VCaP (cell line): ENCODE measurements around the gene DCDC2C.

ENCODE experiments used
- H3K27ac ChIP-seq: fragments of 450-650 bp; 2 replicates; pipeline ENCODE4 v1.5.1; 2017
- TF ChIP-seq, protein P1 (sequence below): fragments of 450-650 bp; conservative IDR thresholded peaks from 2 replicates; pipeline ENCODE4 v1.5.1; 2017; ENCODE audit warnings: mild to moderate bottlenecking, moderate library complexity

DCDC2C gene

DNA sequence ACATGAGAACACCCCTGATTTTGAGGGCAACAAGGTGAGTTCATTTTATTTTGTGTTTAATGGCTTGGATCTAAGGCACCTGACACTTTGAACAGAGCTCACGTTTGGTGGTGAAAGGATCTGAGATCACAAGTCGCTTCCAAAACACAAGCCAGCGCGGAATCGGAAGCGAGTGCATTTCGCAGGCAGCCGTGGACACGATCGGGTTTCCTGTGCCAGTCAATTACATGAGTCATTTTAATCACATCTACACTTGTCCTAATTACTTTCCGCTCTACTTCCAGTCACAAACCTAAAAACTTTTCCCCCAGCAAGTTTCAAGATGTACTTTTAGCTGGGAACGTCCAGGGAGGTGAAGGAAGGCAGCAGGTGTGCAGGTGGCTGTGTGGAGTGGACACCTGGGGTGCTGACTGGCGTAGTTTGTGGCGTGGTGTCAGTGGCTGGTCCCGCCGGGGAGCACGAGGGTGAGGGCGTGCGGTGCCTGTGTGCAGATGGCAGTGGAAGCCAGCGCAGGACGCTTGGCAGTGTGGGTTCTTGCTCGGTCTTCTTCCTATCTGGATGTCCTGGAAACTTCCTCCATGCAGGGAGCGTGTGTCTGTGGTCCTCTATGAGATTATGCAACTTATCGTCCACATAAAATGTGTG is 75.6 kb downstream of the DCDC2C start:
- TF ChIP-seq, protein P1, sequence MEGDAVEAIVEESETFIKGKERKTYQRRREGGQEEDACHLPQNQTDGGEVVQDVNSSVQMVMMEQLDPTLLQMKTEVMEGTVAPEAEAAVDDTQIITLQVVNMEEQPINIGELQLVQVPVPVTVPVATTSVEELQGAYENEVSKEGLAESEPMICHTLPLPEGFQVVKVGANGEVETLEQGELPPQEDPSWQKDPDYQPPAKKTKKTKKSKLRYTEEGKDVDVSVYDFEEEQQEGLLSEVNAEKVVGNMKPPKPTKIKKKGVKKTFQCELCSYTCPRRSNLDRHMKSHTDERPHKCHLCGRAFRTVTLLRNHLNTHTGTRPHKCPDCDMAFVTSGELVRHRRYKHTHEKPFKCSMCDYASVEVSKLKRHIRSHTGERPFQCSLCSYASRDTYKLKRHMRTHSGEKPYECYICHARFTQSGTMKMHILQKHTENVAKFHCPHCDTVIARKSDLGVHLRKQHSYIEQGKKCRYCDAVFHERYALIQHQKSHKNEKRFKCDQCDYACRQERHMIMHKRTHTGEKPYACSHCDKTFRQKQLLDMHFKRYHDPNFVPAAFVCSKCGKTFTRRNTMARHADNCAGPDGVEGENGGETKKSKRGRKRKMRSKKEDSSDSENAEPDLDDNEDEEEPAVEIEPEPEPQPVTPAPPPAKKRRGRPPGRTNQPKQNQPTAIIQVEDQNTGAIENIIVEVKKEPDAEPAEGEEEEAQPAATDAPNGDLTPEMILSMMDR = no peak
- peak overlapping the region; percentile 38 for H3K27ac ChIP-seq

DNA sequence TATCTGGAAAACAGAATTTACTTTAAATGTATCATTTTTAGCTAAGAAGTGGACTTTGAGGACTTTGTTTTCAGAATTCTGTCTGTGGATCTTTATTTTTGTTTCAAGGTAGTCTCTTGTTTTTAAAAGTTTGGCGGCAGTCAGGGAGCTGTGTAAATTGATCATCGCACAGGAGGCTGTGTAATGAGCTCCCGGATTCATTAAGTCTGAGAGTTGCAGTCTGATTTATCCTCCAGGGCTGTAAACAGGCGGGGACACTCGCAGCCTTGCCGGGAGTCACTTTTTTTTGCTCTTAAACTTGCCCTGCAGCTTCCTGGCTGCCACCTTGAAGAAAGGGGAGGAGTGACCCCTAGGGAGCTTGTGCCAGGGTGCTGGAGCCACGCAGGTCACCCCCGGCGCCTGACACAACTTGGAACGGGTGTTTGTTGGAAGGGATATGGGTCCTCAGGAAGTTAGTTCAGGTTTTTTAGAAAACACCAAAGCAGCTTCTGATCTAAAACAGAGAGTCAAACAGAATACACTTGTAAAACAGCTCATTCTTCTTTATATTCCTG is 76.2 kb downstream of the DCDC2C start:
- TF ChIP-seq, protein P1 = no peak
- H3K27ac ChIP-seq = peak overlapping the region; percentile 38

DNA sequence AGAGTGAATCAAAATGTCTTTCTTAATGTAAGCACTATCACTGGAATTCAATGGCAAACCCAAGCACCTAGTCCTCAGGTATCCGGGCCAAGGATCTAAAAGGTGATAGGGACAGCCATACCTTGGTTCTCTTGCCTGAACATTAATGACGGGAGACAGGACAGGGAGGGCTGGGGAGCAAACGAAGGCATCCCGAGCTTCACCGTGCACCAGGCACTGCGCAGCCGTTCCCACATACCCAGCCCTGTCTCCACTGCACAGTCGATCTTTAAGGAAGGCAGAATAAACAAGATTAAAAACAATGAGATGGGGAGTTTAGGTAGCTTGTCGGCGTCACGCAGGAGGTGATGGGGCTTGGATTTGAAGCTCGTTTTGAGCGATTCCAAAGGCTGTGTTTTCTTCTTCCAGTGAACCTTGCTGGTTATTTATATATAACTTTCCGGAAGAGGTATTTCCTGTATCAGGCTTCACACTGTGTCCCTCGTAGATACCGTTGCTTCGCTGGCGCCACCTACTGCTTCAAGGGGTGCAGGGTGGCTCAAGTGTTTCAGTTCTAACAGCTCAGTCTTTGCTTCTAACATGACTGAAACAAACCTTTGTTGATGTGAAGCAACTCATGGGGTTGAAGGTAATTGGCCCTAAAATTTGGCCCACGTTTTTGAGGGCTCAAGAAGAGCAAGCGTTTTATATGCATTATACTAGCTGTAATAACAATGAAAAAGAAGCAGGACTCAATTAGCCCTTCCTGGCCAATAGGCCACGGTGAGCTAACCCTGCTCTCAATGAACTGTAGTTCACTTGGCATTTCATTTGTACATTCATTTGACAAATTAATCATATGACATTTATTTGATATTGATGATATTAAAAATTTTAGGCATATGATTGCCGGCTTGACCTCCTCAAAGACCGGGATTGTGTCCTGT is 77.4 kb downstream of the DCDC2C start:
- peak overlapping the region; percentile 38 for H3K27ac ChIP-seq
- TF ChIP-seq, protein P1 = peak; percentile 90

DNA sequence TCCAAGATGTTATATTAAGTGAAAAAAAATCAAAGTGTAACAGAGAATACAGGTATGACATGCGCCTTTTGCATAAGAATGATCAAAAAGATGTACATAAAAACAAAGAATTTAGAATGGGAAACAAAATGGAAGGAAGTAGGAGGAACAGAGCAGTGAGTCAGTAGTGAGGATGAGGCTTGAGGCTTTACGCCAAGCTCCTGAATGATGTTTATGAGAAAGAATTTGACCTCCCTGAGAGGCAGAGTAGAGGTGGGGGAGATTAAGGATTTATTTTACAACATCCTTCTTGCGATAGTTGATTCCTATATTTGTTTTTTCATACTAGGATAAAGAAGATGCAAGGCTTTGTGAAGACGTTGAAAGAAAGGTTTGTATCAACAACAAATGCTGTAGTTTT is 81.4 kb downstream of the DCDC2C start:
- H3K27ac ChIP-seq = peak overlapping the region; percentile 78
- TF ChIP-seq, protein P1 = no peak

DNA sequence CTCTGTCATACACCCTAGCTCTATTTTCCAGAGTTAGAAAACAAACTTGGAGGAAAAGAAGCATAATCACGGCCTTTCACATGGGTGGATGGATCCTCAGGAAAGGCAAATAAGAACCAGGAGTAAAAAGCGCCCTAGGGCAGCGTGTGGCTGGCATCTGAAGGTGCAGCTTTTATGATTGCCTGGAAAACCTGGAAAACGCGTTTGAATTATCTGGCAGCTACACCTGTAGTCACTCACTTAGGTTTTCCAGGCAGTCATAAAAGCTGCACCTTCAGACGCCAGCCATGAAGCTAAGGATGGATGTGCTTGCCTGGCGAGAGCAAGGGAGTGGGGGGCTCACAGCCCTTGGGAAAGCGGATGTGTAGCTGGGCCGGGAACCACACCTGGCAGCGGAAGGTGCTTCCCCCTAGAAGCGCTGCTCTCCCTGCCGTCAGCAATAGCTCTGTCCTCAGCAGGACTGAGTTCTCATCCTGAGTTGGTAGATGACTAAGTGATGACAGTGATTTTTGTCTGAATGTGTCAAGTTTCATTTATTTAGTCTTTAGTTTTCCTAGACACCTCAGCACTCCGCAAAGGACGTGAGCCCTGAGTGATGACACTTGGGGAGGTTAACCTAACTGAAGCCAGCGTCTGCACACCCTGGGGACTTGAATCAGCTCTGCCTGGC is 82.0 kb downstream of the DCDC2C start:
- TF ChIP-seq, protein P1 = peak; percentile 65
- H3K27ac ChIP-seq = peak overlapping the region; percentile 78

DNA sequence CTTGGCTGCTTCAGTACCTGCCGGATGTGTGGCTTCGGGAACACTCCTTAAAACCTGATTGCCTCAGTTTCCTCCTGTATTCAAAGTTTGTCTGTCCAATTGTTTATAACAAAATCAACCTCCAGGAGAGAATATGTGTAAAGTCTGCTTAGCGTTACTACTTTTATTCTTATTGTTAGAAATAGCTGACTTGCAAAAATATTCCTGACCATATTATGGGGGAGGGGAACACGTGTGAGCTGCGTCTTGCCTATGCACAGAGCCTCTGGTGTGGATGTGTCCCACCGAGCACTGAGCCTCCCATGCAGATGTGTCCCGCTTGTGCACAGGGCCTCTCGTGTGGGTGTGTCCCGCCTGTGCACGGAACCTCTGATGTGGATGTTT is 82.5 kb downstream of the DCDC2C start:
- TF ChIP-seq, protein P1 = no peak

DNA sequence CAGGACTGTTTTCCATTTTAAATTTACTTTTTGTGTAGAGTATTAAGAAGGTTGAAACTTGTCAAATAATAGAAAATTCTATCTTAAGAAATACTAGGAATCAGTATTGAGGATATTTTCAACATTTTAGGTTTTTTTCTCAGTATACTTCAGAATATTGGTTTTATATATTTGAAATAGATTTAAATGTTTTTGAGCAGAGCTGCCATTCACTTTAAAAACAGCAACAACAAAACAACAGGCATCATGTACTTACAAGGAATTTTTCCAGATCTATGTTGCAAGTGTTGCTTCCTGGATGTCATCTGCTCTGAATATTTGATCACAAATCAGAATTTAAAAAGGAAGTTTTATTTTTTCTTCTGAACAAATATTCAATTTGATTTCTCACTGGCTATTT is 84.4 kb downstream of the DCDC2C start:
- H3K27ac ChIP-seq = no peak overlapping the region
- TF ChIP-seq, protein P1 = no peak

More for the DNA sequence above, 82.5 kb downstream of the DCDC2C start:
- no peak overlapping the region for H3K27ac ChIP-seq
